HG03558 (cell line): ENCODE results near the gene ELFN1.

ENCODE experiments used
- ATAC-seq: cut with Tn5 transposase; IDR thresholded peaks from one replicate; pipeline ENCODE4 v1.9.1; 2021; ENCODE audit warnings: moderate number of reproducible peaks; ENCODE audit not compliant: unreplicated experiment; ENCODE audit errors: extremely low read depth

ELFN1 gene

GRCh38 chr7:1692515-1693418 is 22.7 kb downstream of the ELFN1 start:
- ATAC-seq: no peak

DNA sequence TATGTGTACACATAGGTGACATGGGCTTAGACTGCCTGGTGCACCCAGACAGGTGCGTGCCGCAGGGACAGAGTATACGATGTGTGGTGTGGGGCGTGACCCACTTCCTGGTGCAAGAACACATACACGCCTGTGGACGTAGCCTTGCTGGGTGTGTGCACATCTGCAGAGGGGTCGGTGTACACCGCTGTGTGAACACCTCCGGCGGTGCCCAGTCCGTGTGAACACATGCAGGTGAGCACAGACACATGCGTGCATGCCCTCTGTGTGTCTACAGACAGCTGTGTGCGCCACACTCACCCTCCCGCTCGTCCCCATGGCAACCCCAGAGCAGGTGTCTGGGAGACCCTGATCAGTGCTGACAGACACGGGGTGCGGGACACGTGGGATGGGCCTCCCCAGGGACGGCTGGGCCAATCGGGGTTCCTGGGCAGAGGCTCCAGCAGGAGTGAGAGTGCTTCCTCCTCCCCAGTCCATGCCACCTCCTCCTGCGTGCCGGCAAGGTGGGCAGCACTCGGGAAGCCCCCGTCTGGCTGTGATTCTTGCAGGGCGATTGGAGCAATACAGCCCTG is 23.4 kb downstream of the ELFN1 start:
- no peak for ATAC-seq

DNA sequence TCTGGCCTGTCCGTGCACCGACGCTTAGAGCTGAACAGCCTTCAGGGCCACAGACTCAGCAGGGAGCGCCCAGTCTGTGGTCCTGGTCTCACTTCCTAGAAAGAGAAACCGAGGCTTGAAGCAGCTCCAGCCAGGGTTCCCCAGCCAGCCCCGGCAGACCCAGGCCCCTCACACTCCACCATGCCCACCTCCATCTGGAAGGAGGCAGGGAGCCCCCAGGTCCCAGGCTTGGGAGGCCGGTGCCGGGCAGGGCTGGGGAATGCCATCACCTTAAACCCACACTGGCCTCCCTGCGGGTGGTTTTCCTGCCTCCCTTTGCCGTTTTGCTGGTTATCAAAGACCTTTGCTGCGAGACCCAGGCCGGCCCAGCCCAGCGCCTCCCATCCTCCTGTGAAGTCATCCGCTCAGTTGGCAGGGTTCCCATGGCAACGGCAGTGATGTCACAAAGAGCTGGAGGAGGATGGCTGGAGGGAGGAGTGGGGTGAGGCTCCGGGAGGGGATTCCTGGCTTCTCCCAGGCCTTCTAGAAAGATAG is 24.0 kb downstream of the ELFN1 start:
- ATAC-seq: no peak

GRCh38 chr7:1694611-1695511 is 24.8 kb downstream of the ELFN1 start:
- no peak for ATAC-seq

DNA sequence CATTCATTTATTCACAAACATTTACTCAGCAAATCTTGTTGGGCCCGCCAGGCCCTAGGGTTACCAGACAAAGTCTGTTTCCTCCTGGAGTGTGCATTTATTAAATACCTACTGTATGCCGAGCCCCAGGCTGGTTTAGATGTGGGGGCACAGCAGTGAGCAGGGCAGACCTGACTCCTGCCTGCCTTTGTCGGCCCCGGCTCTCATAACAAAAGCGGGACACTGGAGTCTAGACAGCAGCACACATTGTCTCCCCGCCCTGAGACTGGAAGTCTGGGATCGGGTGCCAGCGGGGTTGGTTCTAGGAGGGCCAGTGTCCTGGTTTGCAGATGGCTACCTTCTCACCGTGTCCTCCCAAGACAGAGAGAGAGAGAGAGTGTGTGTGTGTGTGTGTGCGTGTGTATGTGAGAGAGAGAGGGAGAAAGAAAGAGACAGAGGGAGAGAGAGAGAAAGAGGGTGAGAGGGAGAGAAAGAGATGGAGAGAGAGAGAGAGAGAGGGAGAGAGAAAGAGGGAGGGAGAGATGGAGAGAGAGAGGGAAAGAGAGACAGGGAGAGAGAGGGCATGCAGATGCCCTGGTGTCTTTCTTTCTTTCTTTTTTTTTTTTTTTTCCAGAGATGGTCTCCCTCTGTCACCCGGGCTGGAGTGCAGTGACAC is 25.9 kb downstream of the ELFN1 start:
- ATAC-seq: no peak

GRCh38 chr7:1696671-1697498 is 26.8 kb downstream of the ELFN1 start:
- no peak for ATAC-seq

- ATAC-seq: no peak
These were observed 27.5 kb downstream of the ELFN1 start for GRCh38 chr7:1697499-1698125.

DNA sequence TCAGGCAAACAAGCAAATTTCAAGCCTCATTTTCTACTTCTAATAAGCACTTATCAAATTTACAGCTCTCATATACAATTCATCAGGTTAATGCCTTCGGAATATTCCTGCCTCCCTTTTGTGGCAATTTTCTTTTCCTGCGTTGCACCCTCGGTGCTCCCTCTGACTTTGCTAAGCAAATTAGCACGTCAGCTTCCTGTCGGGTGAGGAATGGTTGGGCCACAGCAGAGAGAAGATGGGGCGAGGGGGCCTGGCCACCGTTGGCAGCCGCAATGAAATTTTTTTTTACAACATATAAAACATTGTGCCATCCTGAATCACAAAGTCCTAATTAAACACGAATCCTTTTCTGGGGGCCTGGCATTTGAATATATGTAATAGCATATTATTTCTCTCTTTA is 28.1 kb downstream of the ELFN1 start:
- ATAC-seq: no peak

DNA sequence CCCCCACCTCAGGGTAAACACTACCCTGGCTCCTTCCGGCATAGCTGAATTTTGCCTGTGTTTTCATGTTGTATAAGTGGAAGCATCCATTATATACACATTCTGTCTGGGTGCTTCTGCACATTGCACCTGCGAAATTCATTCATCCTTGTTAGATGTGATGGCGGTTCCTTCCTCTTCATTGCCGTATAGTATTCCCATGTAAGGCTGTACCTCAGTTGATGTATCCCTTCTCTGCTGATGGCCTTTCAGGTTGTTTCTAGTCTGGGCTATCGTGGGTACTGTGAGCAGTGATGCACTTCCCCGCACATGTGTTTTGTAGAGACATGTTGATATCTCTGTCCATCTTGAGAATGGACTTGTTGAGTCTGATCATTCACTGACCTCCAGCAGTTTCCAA is 28.9 kb downstream of the ELFN1 start:
- ATAC-seq: no peak

DNA sequence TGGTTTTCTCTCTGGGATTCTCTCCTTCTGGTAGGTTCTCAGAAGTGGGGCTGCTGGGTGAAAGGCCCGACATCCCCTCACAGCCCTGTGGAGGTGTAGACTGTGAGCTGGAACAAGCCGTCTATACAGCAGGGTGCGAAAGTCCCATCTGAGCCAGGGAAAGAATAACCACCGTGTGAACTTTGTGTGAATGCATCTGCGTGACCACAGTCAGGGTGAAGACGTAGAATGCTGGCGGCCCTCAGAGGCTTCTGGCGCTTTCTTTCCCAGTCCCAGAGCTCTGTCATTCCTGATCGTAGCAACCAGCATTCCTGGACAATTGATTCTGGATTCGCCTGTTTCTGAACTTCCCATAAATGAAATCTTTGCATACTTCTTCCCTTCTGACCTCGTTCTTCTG is 30.0 kb downstream of the ELFN1 start:
- no peak for ATAC-seq

GRCh38 chr7:1700536-1701333 is 30.7 kb downstream of the ELFN1 start:
- no peak for ATAC-seq

- no peak for ATAC-seq
These were observed 32.6 kb downstream of the ELFN1 start for GRCh38 chr7:1702652-1703051.

GRCh38 chr7:1703441-1703840 is 33.4 kb downstream of the ELFN1 start:
- no peak for ATAC-seq

DNA sequence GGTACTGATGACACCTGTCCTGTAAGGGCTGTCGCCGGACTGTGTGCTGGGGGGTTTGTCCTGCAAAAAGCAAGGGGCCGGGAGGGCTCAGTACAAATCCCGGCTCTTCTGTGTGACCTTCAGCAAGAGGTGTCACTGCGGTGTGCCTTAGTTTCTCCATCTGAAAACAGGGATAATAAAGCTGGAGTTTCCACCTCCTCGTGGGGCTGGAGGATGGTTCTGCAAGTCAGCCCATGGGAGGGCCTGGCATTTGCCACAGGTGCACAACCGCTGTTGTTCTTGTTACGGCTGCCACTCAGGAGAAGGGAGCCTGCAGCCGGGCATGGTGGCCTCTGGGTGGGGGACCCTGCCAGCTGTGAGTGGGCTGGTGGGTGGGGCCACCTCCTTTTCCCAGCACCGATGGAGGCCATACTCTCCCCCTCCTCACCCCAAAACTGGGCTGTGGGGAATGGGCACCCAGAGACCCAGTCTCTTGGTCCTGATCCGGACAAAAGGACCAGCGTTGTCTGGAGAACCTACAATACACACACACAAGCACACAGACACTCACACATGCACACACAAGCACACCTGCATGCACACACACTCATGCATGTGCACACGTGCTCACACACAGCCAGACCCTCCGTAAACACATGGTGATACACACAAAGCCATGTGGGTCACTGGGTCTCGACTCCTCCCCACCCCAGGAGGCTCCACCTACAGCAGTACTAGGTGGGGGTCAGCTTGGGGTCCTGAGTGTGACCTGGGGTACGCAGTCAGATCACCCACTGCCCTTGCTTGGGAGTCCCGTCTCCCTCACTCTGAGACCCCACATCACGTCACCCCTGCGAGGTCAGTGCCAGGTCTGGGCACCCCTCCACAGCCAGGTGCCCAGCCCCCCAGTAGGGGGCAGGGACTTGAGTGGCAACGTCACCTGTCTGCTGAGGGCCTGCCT is 34.1 kb downstream of the ELFN1 start:
- ATAC-seq: no peak

GRCh38 chr7:1704811-1705738 is 35.0 kb downstream of the ELFN1 start:
- ATAC-seq: no peak

GRCh38 chr7:1705856-1706255 is 35.8 kb downstream of the ELFN1 start:
- no peak for ATAC-seq
